HG02970 (cell line): ENCODE measurements around the gene PCSK6.

Source experiments
- ATAC-seq: cut with Tn5 transposase; IDR thresholded peaks from one replicate; pipeline ENCODE4 v1.9.1; 2021; ENCODE audit warnings: mild to moderate bottlenecking, moderate library complexity, moderate number of reproducible peaks; ENCODE audit not compliant: unreplicated experiment, low FRiP score

PCSK6 gene

GRCh38 chr15:101489599-101490407 is at the start of gene PCSK6:
Gene PCSK6, minus strand, starts transcription at chr15:101489707. Its CDS starts 37 bp downstream, at chr15:101489670.
- no peak for ATAC-seq

DNA sequence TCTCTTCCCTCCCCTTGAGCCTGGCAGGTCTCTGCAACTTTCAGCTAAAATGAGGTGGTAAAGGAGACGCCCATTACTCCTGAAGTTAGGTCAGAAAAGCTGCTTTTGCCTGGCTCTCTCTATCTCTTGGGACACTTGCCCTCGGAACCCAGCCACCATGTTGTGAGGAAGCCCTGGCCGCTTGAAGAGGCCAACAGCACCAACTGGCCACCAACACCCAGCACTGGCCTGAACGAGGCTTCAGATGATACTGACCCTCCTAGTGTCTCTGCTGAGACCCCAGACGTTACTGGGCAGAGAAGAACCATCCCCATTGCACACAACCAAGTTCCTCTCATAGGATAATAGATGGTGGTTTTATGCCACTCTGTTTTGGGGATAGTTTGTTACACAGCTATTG is 49.5 kb upstream of the PCSK6 start:
- no peak for ATAC-seq

- no peak for ATAC-seq
These were observed 48.7 kb upstream of the PCSK6 start for GRCh38 chr15:101538177-101538576.

- no peak for ATAC-seq
These were observed 48.1 kb upstream of the PCSK6 start for GRCh38 chr15:101537483-101538080.

DNA sequence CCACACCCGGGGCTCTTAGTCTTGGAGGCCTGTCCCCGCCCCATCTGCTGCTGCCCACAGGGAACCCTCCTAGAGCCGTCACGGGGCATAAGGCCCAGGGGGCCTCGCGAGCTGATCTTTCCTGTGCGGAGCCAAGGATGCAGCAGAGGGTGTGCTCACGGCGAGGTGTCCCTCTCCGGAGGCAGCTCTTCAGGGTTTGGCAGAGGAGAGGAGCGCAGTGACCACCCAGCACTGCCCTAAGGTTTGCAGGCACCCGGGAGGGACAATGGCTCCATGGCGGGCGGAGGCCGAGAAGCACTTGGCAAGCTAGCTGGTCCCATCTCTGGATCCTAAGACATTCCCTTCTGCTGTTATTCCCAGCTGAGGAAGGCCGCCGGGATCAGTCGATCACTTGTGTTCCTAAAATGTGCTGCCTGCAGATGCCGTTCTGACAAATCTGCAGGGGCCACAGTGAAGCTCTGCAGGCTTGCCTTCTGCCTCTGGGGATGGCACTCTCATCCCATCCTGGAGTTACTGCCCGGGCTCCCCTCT is 47.4 kb upstream of the PCSK6 start:
- ATAC-seq = no peak

GRCh38 chr15:101536166-101536874 is 46.8 kb upstream of the PCSK6 start:
- ATAC-seq = no peak

DNA sequence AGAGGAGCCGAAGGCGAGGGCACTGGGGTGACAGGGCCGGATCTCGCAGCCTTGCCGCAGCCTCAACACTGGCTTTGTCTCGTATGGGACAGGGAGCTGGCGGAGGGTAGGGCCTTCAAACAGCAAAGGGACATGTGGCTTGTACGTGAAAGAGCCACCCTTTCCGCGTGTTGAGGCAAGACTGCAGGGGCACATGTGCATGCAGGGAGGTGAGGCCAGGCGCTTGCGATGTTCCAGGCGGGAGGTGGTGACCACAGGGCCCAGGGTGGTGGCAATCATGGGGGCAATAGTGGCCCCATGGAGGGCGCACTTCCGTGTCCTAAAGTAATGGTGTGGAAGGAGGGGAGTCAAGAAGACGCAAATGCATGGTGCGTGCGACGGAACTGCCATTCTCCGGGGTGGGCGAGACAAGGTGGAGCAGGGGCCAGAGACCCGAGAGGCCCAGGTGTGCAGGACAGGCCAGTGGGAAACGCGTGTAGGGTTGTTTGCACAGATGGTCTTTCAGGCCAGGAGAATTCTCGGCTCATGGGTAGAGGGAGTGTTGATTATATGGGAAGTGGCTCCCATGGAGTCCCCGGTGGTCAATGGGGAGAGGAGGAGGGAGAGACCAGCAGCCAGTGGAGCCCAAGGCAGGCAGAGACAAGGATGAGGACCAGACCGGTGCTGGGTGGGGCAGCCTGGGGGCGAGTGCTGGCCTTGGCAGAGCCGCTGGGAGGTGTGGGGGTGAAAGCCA is 45.8 kb upstream of the PCSK6 start:
- no peak for ATAC-seq

DNA sequence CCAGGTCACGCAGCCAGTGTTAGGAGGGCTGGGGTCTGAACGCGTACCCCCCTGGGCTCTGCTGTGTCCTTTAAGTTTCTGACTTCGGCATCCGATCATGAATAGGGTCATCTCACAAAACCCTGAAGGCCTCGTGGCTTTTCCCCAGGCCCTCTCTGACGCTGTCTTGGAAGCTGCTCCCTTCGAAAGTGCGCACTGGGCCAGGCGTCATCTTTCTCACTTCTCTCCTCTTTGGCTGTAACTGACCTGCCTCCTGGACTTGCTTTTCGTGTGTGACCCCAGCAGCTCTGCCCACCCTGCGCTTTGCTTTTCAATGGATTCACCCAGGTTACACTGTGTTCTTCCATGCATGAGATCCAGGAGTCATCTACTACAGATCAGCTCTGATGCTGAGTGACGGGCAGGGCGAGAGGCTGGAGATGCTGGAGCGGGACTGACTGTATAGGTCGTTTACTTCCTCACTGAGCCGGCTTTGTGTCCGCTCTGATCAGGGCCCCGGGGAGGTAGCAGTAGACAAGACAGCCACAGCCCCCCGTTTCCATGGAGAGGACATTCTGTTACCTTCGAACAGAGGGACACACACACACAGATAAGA is 45.0 kb upstream of the PCSK6 start:
- no peak for ATAC-seq

DNA sequence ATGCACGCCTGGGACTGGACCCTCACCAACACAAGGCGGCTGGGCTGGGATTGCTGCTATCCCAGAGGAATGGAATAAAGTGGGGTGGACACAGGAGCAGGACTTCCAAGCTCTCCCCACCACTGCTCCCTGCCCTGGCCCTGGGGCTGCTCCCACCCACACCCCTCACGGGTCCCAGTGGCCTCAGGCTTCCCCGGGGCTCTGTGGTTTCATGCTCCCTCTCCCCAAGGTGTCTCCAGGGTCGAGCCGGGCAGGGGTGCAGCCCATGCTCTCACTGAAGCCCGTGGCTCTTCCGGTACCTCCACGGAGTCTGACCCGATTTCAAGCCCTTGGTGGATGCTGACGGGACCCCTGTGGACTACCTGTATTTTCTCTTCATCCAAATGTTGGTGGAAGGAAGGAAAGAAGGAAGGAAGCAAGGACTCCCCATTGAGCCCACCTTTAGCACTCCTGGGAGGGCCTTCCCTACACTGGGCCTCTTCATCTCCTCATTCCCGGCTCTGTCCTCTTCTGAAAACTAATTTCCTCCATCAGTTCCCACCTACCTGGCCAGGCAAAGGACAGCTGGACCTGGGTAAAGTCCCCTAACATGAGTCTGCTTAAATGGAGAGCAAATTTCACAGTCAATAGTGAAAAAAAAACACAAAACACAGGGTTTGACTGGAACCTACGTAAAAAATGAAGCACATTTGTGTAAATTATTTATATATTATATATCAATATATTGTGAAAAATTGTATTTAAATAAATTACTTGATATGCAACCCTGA is 44.0 kb upstream of the PCSK6 start:
- no peak for ATAC-seq

GRCh38 chr15:101532865-101533264 is 43.4 kb upstream of the PCSK6 start:
- ATAC-seq = no peak

DNA sequence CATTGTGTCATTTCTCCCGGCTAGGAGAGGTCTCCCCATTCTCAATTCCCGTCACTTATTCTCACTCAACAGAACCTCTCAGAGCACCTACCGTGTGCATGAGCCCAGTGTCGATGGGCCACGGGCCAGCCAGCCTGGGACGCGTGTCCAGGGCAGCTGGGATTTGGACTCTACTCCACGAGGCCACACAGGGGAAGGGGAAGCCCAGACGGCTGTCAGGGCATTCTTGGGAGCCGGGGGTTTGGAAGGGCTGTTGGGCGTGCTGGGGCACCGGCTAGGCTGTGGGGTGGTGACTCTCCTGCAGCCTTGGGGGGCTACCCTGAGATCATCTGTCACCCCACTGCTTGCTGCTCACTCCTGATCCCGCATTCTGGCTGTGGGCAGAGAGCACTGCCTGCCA is 41.7 kb upstream of the PCSK6 start:
- ATAC-seq = no peak

DNA sequence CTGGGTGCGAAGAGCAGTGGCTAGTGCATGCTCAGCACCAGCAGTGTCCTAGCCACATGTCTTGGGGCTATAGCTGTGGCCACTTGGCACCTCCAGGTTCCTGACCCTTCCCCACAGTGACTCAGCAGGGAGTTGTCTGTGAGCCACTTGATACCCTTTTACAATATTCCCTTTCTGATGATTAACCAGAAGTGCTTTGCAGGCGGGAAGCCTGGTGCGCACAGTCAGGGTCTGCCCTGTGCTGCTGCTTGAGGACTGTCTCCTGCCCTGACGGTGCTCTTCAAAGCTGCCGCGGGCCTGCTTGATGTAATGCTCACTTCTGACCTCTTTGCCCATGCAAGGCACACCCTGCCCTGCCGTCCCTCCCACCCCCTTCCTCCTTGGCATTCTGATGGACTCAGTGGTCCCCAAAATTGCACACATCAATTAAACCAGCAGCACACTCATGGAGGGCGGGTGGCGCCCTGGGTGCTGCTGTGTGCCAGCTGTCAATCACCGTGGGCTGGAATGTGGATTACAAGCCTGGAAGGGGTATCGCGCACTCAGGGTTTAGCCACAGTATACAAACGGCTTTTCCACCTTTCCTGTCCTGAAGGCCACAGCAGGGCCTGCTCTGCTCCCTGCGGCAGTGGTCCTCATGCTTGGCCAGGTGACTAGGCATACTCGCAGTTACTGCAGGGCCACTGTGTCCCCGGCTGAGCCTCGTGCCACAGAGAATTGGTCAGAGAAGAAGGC is 40.9 kb upstream of the PCSK6 start:
- no peak for ATAC-seq

DNA sequence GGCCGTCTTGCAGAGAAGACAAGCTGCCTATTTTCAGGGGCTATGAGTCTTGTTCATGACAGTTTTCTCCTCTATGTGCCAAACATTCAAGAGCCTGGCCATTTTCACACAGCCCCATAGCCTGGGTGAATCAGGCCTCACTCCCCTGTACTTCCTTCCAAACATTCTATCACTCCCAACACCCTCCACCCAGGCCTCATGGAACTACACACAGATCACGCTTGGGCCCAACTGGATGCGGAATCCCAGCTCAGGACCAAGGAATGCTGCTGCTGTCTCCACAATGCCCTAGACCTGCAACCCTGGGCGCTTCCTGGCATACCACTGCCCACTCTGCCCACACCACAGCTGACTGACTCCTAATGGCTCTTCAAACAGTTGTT is 39.4 kb upstream of the PCSK6 start:
- no peak for ATAC-seq

GRCh38 chr15:101528108-101528916 is 38.8 kb upstream of the PCSK6 start:
- no peak for ATAC-seq

- no peak for ATAC-seq
These were observed 37.4 kb upstream of the PCSK6 start for GRCh38 chr15:101526890-101527289.

GRCh38 chr15:101526442-101526841 is 36.9 kb upstream of the PCSK6 start:
- no peak for ATAC-seq

DNA sequence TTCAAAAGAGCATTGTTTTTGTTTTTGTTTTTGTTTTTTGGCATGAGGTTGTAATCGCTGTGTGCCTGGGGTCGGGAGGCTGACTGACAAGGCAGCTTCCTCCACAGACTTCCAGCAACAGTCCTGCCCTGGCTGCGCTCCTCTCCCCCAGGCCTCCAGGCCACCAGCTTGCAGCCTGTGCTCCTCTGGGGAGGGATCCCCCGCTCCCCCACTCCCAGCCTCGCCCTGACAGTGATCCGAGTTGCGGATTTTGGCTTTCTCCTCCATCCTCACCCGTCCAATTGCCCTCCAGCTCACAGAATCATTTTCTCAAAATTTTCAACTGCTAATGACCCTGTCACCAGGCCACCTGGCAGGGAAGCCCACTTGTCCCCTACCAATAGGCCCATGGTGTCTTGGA is 36.5 kb upstream of the PCSK6 start:
- no peak for ATAC-seq

DNA sequence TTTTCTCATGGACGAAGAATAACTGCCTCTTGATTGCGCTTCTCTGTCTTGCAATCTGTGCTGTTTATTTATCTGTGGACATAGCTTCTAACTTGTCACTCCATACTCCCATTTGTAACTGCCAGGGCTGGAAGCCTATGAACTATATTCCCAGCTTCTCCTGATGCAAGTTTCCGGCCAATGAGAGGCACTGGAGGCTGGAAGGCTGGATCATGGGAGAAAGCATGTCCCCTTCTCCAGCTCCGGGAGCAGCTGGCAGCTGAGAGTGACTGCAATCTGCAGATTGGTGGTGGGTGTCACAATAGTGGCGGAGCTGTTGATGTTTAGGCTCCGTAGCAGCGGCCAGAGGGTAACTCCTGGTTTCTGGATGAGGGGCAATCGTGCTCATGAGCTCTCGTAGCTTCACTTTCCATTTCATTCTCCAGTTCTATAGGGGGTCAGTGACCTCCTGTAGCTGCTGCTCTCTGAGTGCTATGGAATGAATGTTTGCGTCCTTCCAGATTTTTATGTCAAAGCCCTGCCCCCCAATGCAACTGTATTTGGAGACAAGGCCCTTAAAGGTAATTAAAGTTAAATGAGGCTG is 35.7 kb upstream of the PCSK6 start:
- no peak for ATAC-seq
